Trophoblast cell (in vitro differentiated cells and primary cell): ENCODE results near the gene SDCBP2.

Experiments used
- DNase-seq, 2 donors: peaks; one replicate each; pipeline ENCODE4 v3.0.0-alpha.2; 2016
- H2AFZ ChIP-seq: 2 replicates; pipeline ENCODE4 v1.6.1; 2013; ENCODE audit warnings: low read length, moderate library complexity, mild to moderate bottlenecking; ENCODE audit not compliant: insufficient read depth, poor library complexity
- H2AK5ac ChIP-seq: 2 replicates; pipeline ENCODE4 v1.6.1; 2013; ENCODE audit warnings: mild to moderate bottlenecking, low read length
- H2BK120ac ChIP-seq: 2 replicates; pipeline ENCODE4 v1.6.1; 2013; ENCODE audit warnings: low read length, mild to moderate bottlenecking, moderate library complexity; ENCODE audit not compliant: insufficient read depth, poor library complexity
- H2BK12ac ChIP-seq: 2 replicates; pipeline ENCODE4 v1.6.1; 2013; ENCODE audit warnings: mild to moderate bottlenecking, low read length, moderate library complexity
- H2BK5ac ChIP-seq: 2 replicates; pipeline ENCODE4 v1.6.1; 2013; ENCODE audit warnings: low read length, low read depth, moderate library complexity, mild to moderate bottlenecking; ENCODE audit not compliant: poor library complexity
- H3K14ac ChIP-seq: 2 replicates; pipeline ENCODE4 v1.6.1; 2013; ENCODE audit warnings: mild to moderate bottlenecking, low read length
- H3K18ac ChIP-seq: 2 replicates; pipeline ENCODE4 v1.6.1; 2013; ENCODE audit warnings: mild to moderate bottlenecking, low read length
- H3K23ac ChIP-seq: 2 replicates; pipeline ENCODE4 v1.6.1; 2013; ENCODE audit warnings: low read length
- H3K27ac ChIP-seq: 2 replicates; pipeline ENCODE4 v1.5.1; 2013; ENCODE audit warnings: low read depth, mild to moderate bottlenecking, inconsistent platforms, low read length, moderate library complexity
- H3K27me3 ChIP-seq: 2 replicates; pipeline ENCODE4 v1.6.1; 2013; ENCODE audit warnings: inconsistent platforms, mild to moderate bottlenecking, low read length, moderate library complexity; ENCODE audit not compliant: insufficient read depth
- H3K36me3 ChIP-seq, 2 experiments: 1 replicate in 1 of 2; 2 replicates in 1 of 2; pipeline ENCODE4 v1.6.1; 2013; ENCODE audit warnings: low read length in 2 of 2, mild to moderate bottlenecking in 2 of 2, moderate library complexity in 1 of 2; ENCODE audit not compliant: insufficient read depth in 2 of 2, control insufficient read depth in 1 of 2
- H3K4ac ChIP-seq: 2 replicates; pipeline ENCODE4 v1.6.1; 2013; ENCODE audit warnings: low read depth, mild to moderate bottlenecking, low read length, moderate library complexity
- H3K4me1 ChIP-seq, 2 experiments: 1 replicate in 1 of 2; 2 replicates in 1 of 2; pipeline ENCODE4 v1.6.1; 2013; ENCODE audit warnings: low read length in 2 of 2, mild to moderate bottlenecking in 2 of 2, moderate library complexity in 1 of 2; ENCODE audit not compliant: insufficient read depth in 2 of 2, control insufficient read depth in 1 of 2
- H3K4me2 ChIP-seq: 2 replicates; pipeline ENCODE4 v1.6.1; 2013; ENCODE audit warnings: inconsistent platforms, mild to moderate bottlenecking, low read length, moderate library complexity
- H3K4me3 ChIP-seq: 2 replicates; pipeline ENCODE4 v1.5.1; 2013; ENCODE audit warnings: mild to moderate bottlenecking, low read depth, low read length, inconsistent platforms
- H3K79me1 ChIP-seq: one replicate; pipeline ENCODE4 v1.6.1; 2013; ENCODE audit warnings: low read length
- H3K79me2 ChIP-seq: 2 replicates; pipeline ENCODE4 v1.6.1; 2013; ENCODE audit warnings: low read length, mild to moderate bottlenecking; ENCODE audit not compliant: control insufficient read depth, insufficient read depth, poor library complexity
- H3K9ac ChIP-seq: 2 replicates; pipeline ENCODE4 v1.6.1; 2013; ENCODE audit warnings: mild to moderate bottlenecking, low read length
- H3K9me3 ChIP-seq: 2 replicates; pipeline ENCODE4 v1.6.1; 2013; ENCODE audit warnings: low read depth, mild to moderate bottlenecking, control low read depth, inconsistent platforms, low read length; ENCODE audit not compliant: insufficient read depth
- H4K12ac ChIP-seq: 2 replicates; pipeline ENCODE4 v1.6.1; 2013; ENCODE audit warnings: low read depth, mild to moderate bottlenecking, low read length, moderate library complexity
- H4K8ac ChIP-seq: 2 replicates; pipeline ENCODE4 v1.6.1; 2013; ENCODE audit warnings: low read depth, mild to moderate bottlenecking, low read length, moderate library complexity
- H4K91ac ChIP-seq: one replicate; pipeline ENCODE4 v1.6.1; 2013; ENCODE audit warnings: low read depth, mild to moderate bottlenecking, low read length, moderate library complexity
- WGBS: extraction: QIAGEN DNeasy Blood & Tissue Kit; methylation state at CpG from one replicate; pipeline ENCODE4 v1.1.7; 2013; ENCODE audit warnings: missing lambda C conversion rate; ENCODE audit not compliant: insufficient read length, insufficient coverage; ENCODE audit errors: extremely low coverage; 5-methylcytosine and 5-hydroxymethylcytosine counted together

SDCBP2 gene

GRCh38 chr20:1291191-1291741 is 37.7 kb downstream of the SDCBP2 start:
- H3K4me2 ChIP-seq: no peak overlapping the region
- no peak overlapping the region for H2AFZ ChIP-seq
- H3K27ac ChIP-seq: no peak overlapping the region
- no peak overlapping the region for H3K4ac ChIP-seq
- H3K79me1 ChIP-seq: no peaks in the 10 kb centered on the region
- H2AK5ac ChIP-seq: no peak overlapping the region
- no peak overlapping the region for H2BK5ac ChIP-seq
- H3K36me3 ChIP-seq: no peaks in the 10 kb centered on the region
- no peaks in the 10 kb centered on the region for H3K27me3 ChIP-seq
- no peaks in the 10 kb centered on the region for H3K4me1 ChIP-seq
- H3K14ac ChIP-seq: no peak overlapping the region
- no peak overlapping the region for H2BK12ac ChIP-seq
- H4K8ac ChIP-seq: no peak overlapping the region
- H4K12ac ChIP-seq: no peak overlapping the region
- DNase-seq: no peak
- H3K18ac ChIP-seq: no peak overlapping the region
- peaks cover 4% of the 10 kb centered on the region for H3K9me3 ChIP-seq
- H3K4me3 ChIP-seq: no peak overlapping the region
- no CpG with 5 or more reads among the region's 5 CpGs for WGBS
- H3K79me2 ChIP-seq: no peaks in the 10 kb centered on the region
- H2BK120ac ChIP-seq: no peak overlapping the region
- H4K91ac ChIP-seq: no peak overlapping the region
- H3K9ac ChIP-seq: no peak overlapping the region
- no peak overlapping the region for H3K23ac ChIP-seq

GRCh38 chr20:1287787-1288569 is 41.0 kb downstream of the SDCBP2 start:
- H3K79me1 ChIP-seq: no peaks in the 10 kb centered on the region
- no peaks in the 10 kb centered on the region for H3K79me2 ChIP-seq
- no peak overlapping the region for H3K4ac ChIP-seq
- no peak overlapping the region for H3K27ac ChIP-seq
- no peaks in the 10 kb centered on the region for H3K36me3 ChIP-seq
- H3K9ac ChIP-seq: no peak overlapping the region
- H4K8ac ChIP-seq: no peak overlapping the region
- WGBS: no CpG with 5 or more reads among the region's 11 CpGs
- H4K91ac ChIP-seq: no peak overlapping the region
- H2AK5ac ChIP-seq: no peak overlapping the region
- no peak overlapping the region for H4K12ac ChIP-seq
- H2AFZ ChIP-seq: no peak overlapping the region
- H2BK5ac ChIP-seq: no peak overlapping the region
- no peak overlapping the region for H3K14ac ChIP-seq
- no peak overlapping the region for H3K4me2 ChIP-seq
- H3K23ac ChIP-seq: no peak overlapping the region
- no peak overlapping the region for H3K4me3 ChIP-seq
- peaks cover 2% of the 10 kb centered on the region for H3K9me3 ChIP-seq
- DNase-seq: no peak
- H2BK120ac ChIP-seq: no peak overlapping the region
- H3K27me3 ChIP-seq: no peaks in the 10 kb centered on the region
- H3K18ac ChIP-seq: no peak overlapping the region
- H3K4me1 ChIP-seq: no peaks in the 10 kb centered on the region
- H2BK12ac ChIP-seq: no peak overlapping the region

DNA sequence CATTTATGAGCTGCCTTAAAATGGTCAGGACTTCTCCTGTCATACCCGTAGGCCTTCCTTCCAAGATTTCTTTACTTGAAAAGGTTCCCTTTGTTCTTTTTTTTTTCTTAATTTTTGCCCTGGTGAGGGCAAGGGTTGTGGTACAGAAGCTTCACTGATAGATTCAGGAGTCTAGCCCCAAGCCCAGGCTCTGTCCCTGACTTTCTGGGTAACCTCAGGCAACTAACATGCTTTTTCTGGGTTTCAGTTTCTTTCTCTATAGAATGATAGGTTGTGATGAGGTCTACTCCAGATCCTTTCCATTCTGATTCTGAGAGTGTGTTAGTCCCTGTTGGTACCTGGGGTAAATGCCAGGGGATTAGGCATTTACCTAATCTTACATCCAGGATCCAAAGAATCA is 41.6 kb downstream of the SDCBP2 start:
- Histone ChIP-seq H2BK5ac (no peak overlapping the region), H3K27ac (no peak overlapping the region), H3K9me3 (peaks cover 2% of the 10 kb centered on the region), H3K4me1 (no peaks in the 10 kb centered on the region), H4K12ac (no peak overlapping the region), H2AFZ (no peak overlapping the region), H3K23ac (no peak overlapping the region), H3K14ac (no peak overlapping the region), H3K4me3 (no peak overlapping the region), H3K79me1 (no peaks in the 10 kb centered on the region), H2AK5ac (no peak overlapping the region), H2BK12ac (no peak overlapping the region), H2BK120ac (no peak overlapping the region), H3K79me2 (no peaks in the 10 kb centered on the region), H4K8ac (no peak overlapping the region), H3K4ac (no peak overlapping the region), H3K27me3 (no peaks in the 10 kb centered on the region), H3K4me2 (no peak overlapping the region), H3K36me3 (no peaks in the 10 kb centered on the region), H3K18ac (no peak overlapping the region), H4K91ac (no peak overlapping the region), H3K9ac (no peak overlapping the region)
- WGBS: no CpG with 5 or more reads among the region's 1 CpG
- no peak for DNase-seq

DNA sequence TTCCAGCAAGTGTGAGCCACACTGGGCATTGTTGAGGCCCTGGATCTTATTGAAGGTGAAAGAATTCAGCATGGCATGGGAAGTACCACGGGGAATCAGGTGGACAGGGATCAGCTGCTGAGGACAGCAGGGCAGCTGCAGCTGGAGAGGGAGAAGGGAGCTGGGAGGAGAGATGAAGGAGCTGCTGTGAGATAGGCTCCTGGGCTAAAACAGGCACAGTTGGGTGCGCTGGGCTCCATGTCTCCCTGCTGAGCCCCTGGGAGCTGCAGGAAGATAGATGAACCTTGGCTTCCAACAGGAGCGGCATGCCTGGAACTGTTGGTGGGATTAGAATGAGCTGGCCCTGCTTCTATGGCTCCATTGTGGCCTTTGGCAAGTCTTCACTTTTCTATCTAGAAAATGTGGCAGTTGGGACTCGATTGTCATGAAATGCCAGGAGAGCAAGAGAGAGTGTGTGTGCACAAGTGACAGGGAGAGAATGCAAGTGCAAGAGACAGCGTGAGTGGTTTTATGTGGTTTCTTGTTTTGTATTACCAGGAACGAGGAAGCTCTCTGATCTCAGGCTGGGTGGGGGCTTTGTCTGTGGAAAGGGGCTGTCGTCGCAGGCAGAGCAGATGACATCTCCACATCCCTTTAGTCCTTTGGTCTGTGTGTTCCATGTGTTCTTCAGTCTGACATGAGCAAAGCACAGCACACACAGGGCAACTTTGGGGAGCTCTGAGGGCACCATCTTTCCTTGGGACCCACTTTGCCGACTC is 42.5 kb downstream of the SDCBP2 start:
- H3K18ac ChIP-seq: no peak overlapping the region
- H4K12ac ChIP-seq: no peak overlapping the region
- no peak overlapping the region for H3K4ac ChIP-seq
- no peak overlapping the region for H3K14ac ChIP-seq
- no peak overlapping the region for H3K4me2 ChIP-seq
- no peak overlapping the region for H4K8ac ChIP-seq
- H3K27ac ChIP-seq: no peak overlapping the region
- H3K23ac ChIP-seq: no peak overlapping the region
- WGBS: no CpG with 5 or more reads among the region's 9 CpGs
- no peaks in the 10 kb centered on the region for H3K27me3 ChIP-seq
- H3K9me3 ChIP-seq: peaks cover 2% of the 10 kb centered on the region
- H4K91ac ChIP-seq: no peak overlapping the region
- H2BK5ac ChIP-seq: no peak overlapping the region
- no peak overlapping the region for H2BK120ac ChIP-seq
- no peaks in the 10 kb centered on the region for H3K79me1 ChIP-seq
- H2AFZ ChIP-seq: no peak overlapping the region
- no peaks in the 10 kb centered on the region for H3K36me3 ChIP-seq
- no peak for DNase-seq
- H3K79me2 ChIP-seq: no peaks in the 10 kb centered on the region
- no peak overlapping the region for H2AK5ac ChIP-seq
- H3K4me3 ChIP-seq: no peak overlapping the region
- H2BK12ac ChIP-seq: no peak overlapping the region
- H3K9ac ChIP-seq: no peak overlapping the region
- H3K4me1 ChIP-seq: no peaks in the 10 kb centered on the region
